Activated naive CD4-positive, alpha-beta T cell treated with anti-CD3 and anti-CD28 coated beads for 36 hours (primary cell): ENCODE data around the gene SERPINA1. TPM values are rescaled to one million over a fixed set of nuclear protein-coding genes. Genes with fewer than 3 reads are reported as not detected.

Experiments
- CTCF ChIA-PET: fragments of 350-600 bp; sonication (Branson Sonifier 250); formaldehyde crosslinking; loops from one replicate; lab custom pipeline; 2021; ENCODE audit warnings: antibody characterized with exemption; lab: Charles Lee
- DNase-seq: peaks from one replicate; pipeline ENCODE4 v3.0.0-alpha.2; 2020
- H3K27ac Mint-ChIP-seq: one replicate; pipeline ENCODE4 v1.8.0; 2021; ENCODE audit warnings: mild to moderate bottlenecking, mixed read lengths
- H3K27me3 Mint-ChIP-seq: one replicate; pipeline ENCODE4 v1.8.0; 2021; ENCODE audit warnings: low read depth, mixed read lengths
- H3K36me3 Mint-ChIP-seq: one replicate; pipeline ENCODE4 v1.8.0; 2021; ENCODE audit warnings: low read depth, mixed read lengths
- H3K4me1 Mint-ChIP-seq: one replicate; pipeline ENCODE4 v1.8.0; 2021; ENCODE audit warnings: low read depth, mixed read lengths
- H3K4me3 Mint-ChIP-seq: one replicate; pipeline ENCODE4 v1.8.0; 2021; ENCODE audit warnings: mild to moderate bottlenecking, moderate library complexity, mixed read lengths
- H3K9me3 Mint-ChIP-seq: one replicate; pipeline ENCODE4 v1.8.0; 2021; ENCODE audit warnings: mixed read lengths
- intact Hi-C: fragments of 100-400 bp; cut with micrococcal nuclease; formaldehyde crosslinking; loops from one replicate; pipeline ENCODE4 v1.15.1; 2023
- total RNA-seq, 2 experiments: library from RNA; stranded (reverse); gene quantifications; one replicate each; pipeline ENCODE4 v1.2.3, GENCODE V29; 2021

SERPINA1 gene
- total RNA-seq, 2 experiments from 2014 or later: 3.1 to 4.3 TPM

DNA sequence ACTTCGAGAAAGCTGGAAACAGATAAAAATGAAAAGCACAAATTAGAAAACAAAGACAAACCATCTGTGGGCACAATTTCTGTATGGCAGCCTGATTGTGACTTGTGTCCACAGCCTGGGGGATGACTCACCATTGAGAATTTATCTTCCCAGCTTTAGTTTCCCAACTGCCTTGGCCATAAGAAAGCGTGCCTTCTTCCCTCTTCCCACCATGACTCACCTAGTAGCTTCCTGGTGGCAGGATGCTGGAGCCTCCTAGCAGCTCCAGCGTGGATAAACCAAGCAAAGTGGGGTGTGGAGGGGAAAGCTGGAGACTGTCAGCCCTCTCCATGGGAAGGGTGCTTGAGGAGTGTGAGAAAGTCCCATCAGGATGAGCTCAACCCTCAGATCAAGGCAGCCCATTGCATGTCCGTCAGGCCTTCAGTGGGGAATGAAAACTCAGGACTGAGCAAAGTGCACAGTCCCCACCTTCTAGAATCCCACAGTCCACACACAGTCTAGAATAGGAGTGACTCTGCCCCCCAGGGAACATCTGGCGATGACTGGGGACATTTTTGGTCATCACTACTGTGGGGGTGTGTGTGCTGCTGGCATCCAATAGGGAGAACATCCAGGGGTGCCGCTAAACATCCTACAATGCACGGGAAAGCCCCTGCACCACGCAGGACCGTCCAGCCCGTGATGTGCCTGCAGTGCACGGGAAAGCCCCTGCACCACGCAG is 42.9 kb downstream of the SERPINA1 start:
- peaks cover 33% of the 10 kb centered on the region for H3K4me1 Mint-ChIP-seq
- H3K27ac Mint-ChIP-seq: peak overlapping the region; percentile 54
- peaks cover 4% of the 10 kb centered on the region for H3K9me3 Mint-ChIP-seq
- no peaks in the 10 kb centered on the region for H3K36me3 Mint-ChIP-seq
- H3K4me3 Mint-ChIP-seq: no peak overlapping the region
- H3K27me3 Mint-ChIP-seq: peaks cover 35% of the 10 kb centered on the region
- intact Hi-C loops: loop anchor here (1.0 to 2.0 kb wide), 2 partner anchors 47 to 171 kb away; partner anchors contain the start of gene PPP4R4
- CTCF ChIA-PET: no interaction called here
- DNase-seq: no peak

DNA sequence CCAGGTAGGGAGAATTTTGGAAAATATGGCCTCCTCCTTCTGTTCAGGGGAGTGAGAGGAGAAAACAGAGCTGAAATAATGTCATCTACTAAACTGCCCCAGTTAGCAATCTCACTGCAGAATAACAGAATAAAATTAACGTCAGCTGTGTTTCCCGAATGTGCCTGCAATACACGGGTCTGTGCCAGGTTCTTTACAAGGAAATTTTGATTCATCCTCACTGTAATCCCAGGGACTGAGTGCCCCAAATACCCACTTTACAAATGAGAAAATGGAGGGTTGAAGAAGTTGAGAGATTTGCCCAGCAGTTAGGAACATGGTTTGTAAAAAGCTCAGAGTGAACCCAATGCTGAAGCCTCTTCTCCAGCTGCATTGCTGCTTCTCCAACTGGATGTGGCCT is 44.0 kb downstream of the SERPINA1 start:
- Mint-ChIP-seq H3K27me3 (peaks cover 34% of the 10 kb centered on the region), H3K27ac (no peak overlapping the region), H3K4me3 (no peak overlapping the region), H3K4me1 (peaks cover 33% of the 10 kb centered on the region), H3K9me3 (peaks cover 4% of the 10 kb centered on the region), H3K36me3 (no peaks in the 10 kb centered on the region)
- DNase-seq: no peak
- intact Hi-C loops: no loop called here
- CTCF ChIA-PET: no interaction called here

DNA sequence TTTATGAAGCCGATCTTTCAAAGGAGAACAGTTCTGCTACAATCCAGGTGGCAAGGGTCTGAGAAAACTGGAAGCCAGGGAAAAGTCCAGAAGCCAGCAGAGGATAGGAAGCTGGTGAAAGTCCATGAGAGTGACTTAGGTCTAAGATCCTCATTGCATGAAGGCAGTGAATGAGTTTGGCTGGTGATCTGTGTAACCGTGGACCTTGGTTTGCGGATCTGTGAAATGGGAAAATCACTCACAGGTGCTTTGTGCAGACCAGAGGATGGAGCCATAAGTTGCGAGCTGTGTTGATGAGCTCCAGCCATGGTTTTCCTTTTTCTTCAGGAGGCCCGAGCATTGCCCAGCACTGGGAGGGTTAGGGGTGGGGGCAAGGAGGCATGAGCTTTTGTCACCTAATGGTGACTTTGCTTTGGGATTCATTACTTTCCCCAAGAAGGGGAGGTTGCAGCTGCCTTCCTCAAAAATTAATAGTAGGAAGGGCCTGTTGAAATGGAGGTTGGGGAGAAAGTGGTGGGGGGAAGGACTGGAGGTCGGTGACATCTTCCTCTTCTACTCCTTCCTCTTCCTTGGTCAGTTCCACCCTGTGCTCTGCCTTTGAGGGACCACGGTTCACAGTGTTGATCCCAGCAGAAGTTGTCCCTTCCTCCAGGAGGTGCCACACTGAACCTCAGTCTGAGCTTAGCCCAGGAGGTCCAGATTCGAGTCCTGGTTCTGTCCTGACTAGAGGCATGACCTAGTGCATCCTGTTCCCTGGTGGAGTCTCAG is 45.0 kb downstream of the SERPINA1 start:
- H3K4me1 Mint-ChIP-seq: peaks cover 33% of the 10 kb centered on the region
- CTCF ChIA-PET: no interaction called here

DNA sequence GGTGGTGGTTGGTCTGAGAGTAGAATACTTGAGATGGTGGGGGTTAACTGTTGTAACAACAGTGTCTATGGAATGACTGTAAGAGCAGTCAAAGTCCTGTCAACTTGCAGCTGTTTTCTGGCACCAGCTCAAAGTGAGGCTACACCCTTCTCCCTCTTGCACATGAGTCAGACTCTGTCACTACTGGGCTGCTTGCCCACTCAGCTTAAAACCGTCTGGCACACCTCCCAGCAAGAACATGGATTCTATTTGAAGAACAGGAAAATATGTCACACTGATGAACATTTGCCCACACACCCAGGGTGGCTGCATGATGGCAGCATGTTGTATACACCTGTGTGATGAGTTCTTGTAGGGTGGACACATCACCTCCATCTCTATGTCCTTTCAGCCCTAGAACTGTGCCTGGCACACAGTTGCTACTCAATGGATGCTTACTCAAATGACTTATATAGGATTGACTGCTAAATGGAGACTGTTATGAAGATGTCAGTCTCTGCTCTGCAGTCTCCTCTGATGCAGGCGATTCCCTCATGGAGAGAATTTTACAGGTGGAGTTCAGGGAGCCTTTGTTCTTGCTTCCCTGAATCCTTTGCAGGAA is 46.0 kb downstream of the SERPINA1 start:
- peaks cover 27% of the 10 kb centered on the region for H3K27me3 Mint-ChIP-seq
- peaks cover 35% of the 10 kb centered on the region for H3K4me1 Mint-ChIP-seq
- peak; percentile 59 for DNase-seq
- no peak overlapping the region for H3K4me3 Mint-ChIP-seq
- intact Hi-C loops: no loop called here
- CTCF ChIA-PET: interaction anchor here (1.6 kb wide), 1 partner anchor 211 kb away, joined by 5 read pairs; no protein-coding TSS in a partner anchor
- H3K27ac Mint-ChIP-seq: peak overlapping the region; percentile 32
- H3K36me3 Mint-ChIP-seq: no peaks in the 10 kb centered on the region
- H3K9me3 Mint-ChIP-seq: peaks cover 4% of the 10 kb centered on the region

More for the DNA sequence above, 45.0 kb downstream of the SERPINA1 start:
- no peak for DNase-seq
- H3K27me3 Mint-ChIP-seq: peaks cover 29% of the 10 kb centered on the region
- H3K36me3 Mint-ChIP-seq: no peaks in the 10 kb centered on the region
- intact Hi-C loops: no loop called here
- peaks cover 4% of the 10 kb centered on the region for H3K9me3 Mint-ChIP-seq
- no peak overlapping the region for H3K27ac Mint-ChIP-seq
- no peak overlapping the region for H3K4me3 Mint-ChIP-seq

DNA sequence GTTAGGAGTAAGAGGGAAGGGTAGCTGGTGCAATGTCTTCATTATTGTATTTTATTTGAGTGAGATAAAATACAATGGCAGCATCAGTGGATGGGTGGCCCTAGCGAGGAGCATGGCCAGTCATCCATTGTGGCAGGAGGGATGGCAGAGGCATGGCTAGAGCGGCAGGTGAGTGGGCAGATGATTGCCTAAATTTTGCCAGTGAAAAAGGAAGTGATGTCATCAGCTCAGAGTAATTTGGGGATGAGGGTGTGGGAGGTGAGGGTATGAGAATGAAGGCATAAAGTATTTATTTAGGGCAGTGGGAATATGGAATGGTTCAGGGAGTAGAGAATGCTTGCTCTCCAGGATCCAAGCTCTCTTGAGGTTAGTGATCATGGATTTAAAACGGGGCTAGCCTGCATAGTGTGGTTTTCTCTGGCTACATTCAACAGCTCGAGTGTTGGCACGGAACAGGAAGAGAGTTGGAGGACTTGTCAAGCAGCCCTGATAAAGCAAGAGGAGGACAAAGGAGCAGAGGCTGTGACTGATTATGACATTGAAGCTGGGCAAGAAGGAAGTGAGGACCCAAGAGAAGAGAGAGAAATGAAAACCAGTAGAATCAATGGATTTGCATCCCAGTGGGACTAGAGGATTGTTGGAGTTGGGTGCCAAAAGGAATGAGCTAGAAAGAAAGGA is 46.6 kb downstream of the SERPINA1 start:
- Mint-ChIP-seq H3K4me1 (peaks cover 31% of the 10 kb centered on the region), H3K27ac (peak overlapping the region; percentile 32), H3K36me3 (no peaks in the 10 kb centered on the region), H3K27me3 (peaks cover 27% of the 10 kb centered on the region), H3K9me3 (peaks cover 4% of the 10 kb centered on the region), H3K4me3 (no peak overlapping the region)
- CTCF ChIA-PET: interaction anchor here (1.6 kb wide), 1 partner anchor 210 kb away, joined by 5 read pairs; no protein-coding TSS in a partner anchor
- intact Hi-C loops: no loop called here
- no peak for DNase-seq

DNA sequence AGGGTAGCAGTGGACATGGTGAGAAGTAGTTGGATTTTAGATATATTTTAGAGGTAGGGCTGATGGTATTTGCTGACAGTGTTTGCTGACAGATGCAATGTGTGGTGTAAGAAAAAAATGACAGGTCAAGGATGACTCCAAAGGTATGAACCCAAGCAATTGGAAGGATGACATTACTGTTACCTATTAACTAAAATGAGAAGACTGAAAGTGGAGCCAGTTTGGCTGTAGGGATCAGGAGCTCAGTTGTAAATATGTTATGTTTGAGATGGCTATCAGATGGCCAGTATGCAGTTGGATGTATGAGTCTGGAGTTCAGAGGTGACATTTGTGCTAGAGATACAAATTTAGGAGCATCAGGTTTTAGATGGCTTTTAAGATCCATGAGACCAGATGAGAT is 47.9 kb downstream of the SERPINA1 start:
- Mint-ChIP-seq H3K27me3 (peaks cover 27% of the 10 kb centered on the region), H3K4me3 (no peak overlapping the region), H3K36me3 (no peaks in the 10 kb centered on the region), H3K9me3 (no peaks in the 10 kb centered on the region), H3K27ac (no peak overlapping the region), H3K4me1 (peaks cover 27% of the 10 kb centered on the region)
- CTCF ChIA-PET: no interaction called here
- intact Hi-C loops: no loop called here
- DNase-seq: no peak

DNA sequence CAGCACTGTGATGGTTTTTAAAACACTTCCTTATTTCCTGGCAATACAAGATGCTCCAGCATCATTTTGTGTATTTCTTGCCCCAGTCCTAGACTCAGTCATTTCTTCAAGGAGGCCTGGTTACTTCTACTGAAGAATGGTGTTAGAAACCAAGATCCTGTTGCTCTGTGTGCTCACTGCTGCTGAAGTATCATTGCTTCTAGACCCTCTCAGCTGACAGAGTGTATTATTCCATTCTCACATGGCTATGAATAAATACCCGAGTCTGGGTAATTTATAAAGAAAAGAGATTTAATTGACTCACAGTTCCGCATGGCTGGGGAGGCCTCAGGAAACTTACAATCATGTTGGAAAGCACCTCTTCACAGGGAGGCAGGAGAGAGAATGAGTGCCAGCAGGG is 50.4 kb downstream of the SERPINA1 start:
- peaks cover 21% of the 10 kb centered on the region for H3K4me1 Mint-ChIP-seq
- H3K36me3 Mint-ChIP-seq: no peaks in the 10 kb centered on the region
- no peak overlapping the region for H3K27ac Mint-ChIP-seq
- no peak for DNase-seq
- peaks cover 22% of the 10 kb centered on the region for H3K27me3 Mint-ChIP-seq
- H3K4me3 Mint-ChIP-seq: no peak overlapping the region
- intact Hi-C loops: no loop called here
- H3K9me3 Mint-ChIP-seq: no peaks in the 10 kb centered on the region
- CTCF ChIA-PET: no interaction called here

DNA sequence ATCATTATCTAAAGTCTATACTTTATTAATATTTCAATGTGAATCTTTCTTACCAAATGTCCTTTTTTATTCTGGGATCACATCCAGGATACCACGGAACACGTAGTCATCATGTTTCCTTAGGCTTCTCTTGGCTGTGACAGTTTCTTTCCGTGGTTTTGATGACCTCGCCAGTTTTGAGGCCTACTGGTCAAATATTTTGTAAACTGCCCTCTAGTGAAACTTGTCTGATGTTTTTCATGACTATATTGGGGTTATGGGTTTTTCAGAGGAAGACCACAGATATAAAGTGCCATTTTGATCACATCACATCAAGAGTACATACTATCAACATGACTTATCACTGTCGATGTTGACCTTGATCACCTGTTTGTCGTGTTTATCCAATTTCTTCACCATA is 51.1 kb downstream of the SERPINA1 start:
- H3K4me3 Mint-ChIP-seq: no peak overlapping the region
- CTCF ChIA-PET: no interaction called here
- H3K4me1 Mint-ChIP-seq: peaks cover 18% of the 10 kb centered on the region
- H3K36me3 Mint-ChIP-seq: no peaks in the 10 kb centered on the region
- H3K9me3 Mint-ChIP-seq: no peaks in the 10 kb centered on the region
- H3K27me3 Mint-ChIP-seq: peaks cover 25% of the 10 kb centered on the region
- no peak for DNase-seq
- no peak overlapping the region for H3K27ac Mint-ChIP-seq
- intact Hi-C loops: no loop called here

DNA sequence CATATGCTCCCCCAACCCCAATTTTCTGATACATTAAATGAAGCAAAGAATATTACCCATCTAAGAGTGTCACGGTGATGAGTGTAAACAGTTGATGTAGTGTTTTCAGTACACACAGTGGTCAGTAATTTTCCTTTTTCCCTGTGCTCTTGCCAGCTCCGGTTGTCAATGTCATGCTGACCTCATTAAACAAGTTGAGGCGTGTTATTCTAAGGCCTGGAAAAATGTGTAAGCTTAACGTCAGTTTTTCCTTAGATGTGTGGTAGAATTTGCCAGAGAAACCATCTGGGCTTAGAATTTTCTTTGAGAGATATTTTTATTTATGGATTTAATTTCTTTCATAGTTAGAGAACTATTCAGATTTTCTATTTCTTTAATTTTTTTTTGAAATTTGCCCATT is 53.5 kb downstream of the SERPINA1 start:
- H3K9me3 Mint-ChIP-seq: no peaks in the 10 kb centered on the region
- CTCF ChIA-PET: interaction anchor here (0.6 kb wide), 1 partner anchor 81 kb away, joined by 3 read pairs; no protein-coding TSS in a partner anchor
- H3K4me1 Mint-ChIP-seq: peaks cover 2% of the 10 kb centered on the region
- intact Hi-C loops: no loop called here
- peaks cover 7% of the 10 kb centered on the region for H3K27me3 Mint-ChIP-seq
- no peak overlapping the region for H3K4me3 Mint-ChIP-seq
- no peaks in the 10 kb centered on the region for H3K36me3 Mint-ChIP-seq
- no peak for DNase-seq
- H3K27ac Mint-ChIP-seq: no peak overlapping the region

DNA sequence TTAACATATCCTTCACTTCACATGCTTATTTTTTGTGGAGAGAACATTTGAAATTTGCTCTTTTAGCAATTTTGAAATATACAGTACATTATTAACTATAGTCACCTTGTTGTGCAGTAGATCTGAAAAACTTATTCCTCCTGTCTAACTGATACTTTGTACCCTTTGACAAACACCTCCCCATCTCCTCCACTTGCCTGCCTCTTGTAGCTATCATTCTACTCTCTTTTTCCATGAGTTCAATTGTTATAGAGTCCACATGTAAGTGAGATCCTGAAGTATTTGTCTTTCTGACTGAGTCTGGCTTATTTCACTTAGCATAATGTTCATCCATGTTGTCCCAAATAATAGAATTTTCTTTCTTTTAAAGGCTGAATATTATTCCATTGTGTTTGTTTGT is 55.8 kb downstream of the SERPINA1 start:
- intact Hi-C loops: no loop called here
- Mint-ChIP-seq H3K4me1 (no peaks in the 10 kb centered on the region), H3K4me3 (no peak overlapping the region), H3K27me3 (peaks cover 8% of the 10 kb centered on the region), H3K36me3 (no peaks in the 10 kb centered on the region), H3K27ac (no peak overlapping the region), H3K9me3 (no peaks in the 10 kb centered on the region)
- DNase-seq: no peak
- CTCF ChIA-PET: interaction anchor here (1.0 kb wide), 1 partner anchor 154 kb away, joined by 3 read pairs; no protein-coding TSS in a partner anchor

DNA sequence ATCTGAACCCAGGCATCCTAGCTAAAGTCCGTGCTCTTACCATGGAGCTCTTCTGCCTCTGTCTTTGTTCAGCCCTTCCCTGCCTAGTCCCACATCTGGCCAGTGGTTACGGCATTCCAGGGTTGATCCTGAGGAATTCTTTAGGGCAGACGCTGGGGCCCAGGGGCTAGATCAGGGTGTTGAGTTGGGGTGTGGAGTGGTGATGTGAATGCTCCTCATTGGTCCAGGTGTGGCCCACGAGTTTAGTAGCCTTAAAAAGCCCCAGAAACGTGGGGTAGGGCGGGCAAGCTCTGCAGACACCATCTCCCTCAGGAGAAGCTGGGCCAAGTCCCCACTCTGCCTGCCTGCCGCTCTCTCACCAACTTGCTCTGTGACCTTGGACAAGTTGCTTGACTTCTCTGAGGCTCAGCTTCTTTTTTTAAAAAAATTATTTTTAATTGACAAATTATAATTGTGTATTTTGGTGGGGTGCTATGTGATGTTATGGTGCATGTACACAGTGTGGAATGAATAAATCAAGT is 56.3 kb downstream of the SERPINA1 start:
- no peak for DNase-seq
- CTCF ChIA-PET: interaction anchor here (1.0 kb wide), 1 partner anchor 154 kb away, joined by 3 read pairs; no protein-coding TSS in a partner anchor
- intact Hi-C loops: no loop called here

More for the DNA sequence above, 56.3 kb downstream of the SERPINA1 start:
- H3K27ac Mint-ChIP-seq: no peak overlapping the region
- peaks cover 8% of the 10 kb centered on the region for H3K27me3 Mint-ChIP-seq
- H3K4me3 Mint-ChIP-seq: no peak overlapping the region
- no peaks in the 10 kb centered on the region for H3K4me1 Mint-ChIP-seq
- no peaks in the 10 kb centered on the region for H3K36me3 Mint-ChIP-seq
- no peaks in the 10 kb centered on the region for H3K9me3 Mint-ChIP-seq
